H9 (cell line): ENCODE measurements around the gene PROK1. TPM values are rescaled to one million over a fixed set of nuclear protein-coding genes. Genes with fewer than 3 reads are reported as not detected.
A peak's percentile ranks its signal among the peaks of the same experiment; 100 is the strongest.

ENCODE experiments used
- DNase-seq: peaks from one replicate; pipeline ENCODE4 v3.0.0-alpha.2; 2017
- H2AFZ ChIP-seq: one replicate; pipeline ENCODE4 v1.6.1; 2013; ENCODE audit warnings: mild to moderate bottlenecking, low read length, control low read depth, moderate library complexity
- H2AK5ac ChIP-seq: 2 replicates; pipeline ENCODE4 v1.6.1; 2013; ENCODE audit warnings: low read length, control low read depth, mixed read lengths; ENCODE audit not compliant: insufficient read length
- H2BK120ac ChIP-seq: one replicate; pipeline ENCODE4 v1.6.1; 2013; ENCODE audit warnings: low read depth, mild to moderate bottlenecking, low read length, control low read depth, inconsistent platforms; ENCODE audit not compliant: poor library complexity, severe bottlenecking
- H2BK12ac ChIP-seq: 2 replicates; pipeline ENCODE4 v1.6.1; 2013; ENCODE audit warnings: low read length, control low read depth, mixed read lengths, low read depth; ENCODE audit not compliant: insufficient read length
- H2BK15ac ChIP-seq: 2 replicates; pipeline ENCODE4 v1.6.1; 2013; ENCODE audit warnings: low read depth, low read length, control low read depth
- H2BK20ac ChIP-seq: one replicate; pipeline ENCODE4 v1.6.1; 2013; ENCODE audit warnings: low read depth, mild to moderate bottlenecking, low read length, control low read depth, inconsistent platforms; ENCODE audit not compliant: poor library complexity, severe bottlenecking
- H2BK5ac ChIP-seq: 2 replicates; pipeline ENCODE4 v1.6.1; 2013; ENCODE audit warnings: low read length, control low read depth, mixed read lengths; ENCODE audit not compliant: insufficient read length
- H3K14ac ChIP-seq: 2 replicates; pipeline ENCODE4 v1.6.1; 2013; ENCODE audit warnings: low read length, control low read depth; ENCODE audit not compliant: insufficient read depth
- H3K18ac ChIP-seq: 2 replicates; pipeline ENCODE4 v1.6.1; 2013; ENCODE audit warnings: low read depth, mild to moderate bottlenecking, mixed read lengths, low read length, control low read depth; ENCODE audit not compliant: insufficient read length
- H3K23ac ChIP-seq: 2 replicates; pipeline ENCODE4 v1.6.1; 2013; ENCODE audit warnings: low read length, control low read depth, mixed read lengths, low read depth; ENCODE audit not compliant: insufficient read length
- H3K23me2 ChIP-seq: 2 replicates; pipeline ENCODE4 v1.6.1; 2013; ENCODE audit warnings: low read depth, mild to moderate bottlenecking, mixed read lengths, low read length, control low read depth; ENCODE audit not compliant: insufficient read length, poor library complexity, severe bottlenecking
- H3K27ac ChIP-seq: 2 replicates; pipeline ENCODE4 v1.5.1; 2013; ENCODE audit warnings: low read length, control low read depth, mixed read lengths, low read depth; ENCODE audit not compliant: insufficient read length
- H3K27me3 ChIP-seq: 2 replicates; pipeline ENCODE4 v1.6.1; 2013; ENCODE audit warnings: low read length, control low read depth, inconsistent platforms; ENCODE audit not compliant: insufficient read depth
- H3K4ac ChIP-seq: 2 replicates; pipeline ENCODE4 v1.6.1; 2013; ENCODE audit warnings: low read depth, mild to moderate bottlenecking, control low read depth, inconsistent platforms, low read length, moderate library complexity
- H3K4me1 ChIP-seq: 2 replicates; pipeline ENCODE4 v1.6.1; 2013; ENCODE audit warnings: low read length, control low read depth, inconsistent platforms; ENCODE audit not compliant: insufficient read depth
- H3K4me2 ChIP-seq: 2 replicates; pipeline ENCODE4 v1.6.1; 2013; ENCODE audit warnings: low read length, control low read depth, mixed read lengths; ENCODE audit not compliant: insufficient read length, insufficient read depth
- H3K56ac ChIP-seq: 2 replicates; pipeline ENCODE4 v1.6.1; 2013; ENCODE audit warnings: low read depth, mild to moderate bottlenecking, mixed read lengths, low read length, control low read depth; ENCODE audit not compliant: insufficient read length
- H3K79me1 ChIP-seq: 2 replicates; pipeline ENCODE4 v1.6.1; 2013; ENCODE audit warnings: low read depth, mild to moderate bottlenecking, moderate library complexity, low read length, control low read depth, inconsistent platforms; ENCODE audit not compliant: insufficient read depth, poor library complexity, severe bottlenecking
- H3K79me2 ChIP-seq: 2 replicates; pipeline ENCODE4 v1.6.1; 2013; ENCODE audit warnings: low read length, control low read depth, inconsistent platforms; ENCODE audit not compliant: insufficient read depth
- H3K9ac ChIP-seq: 2 replicates; pipeline ENCODE4 v1.6.1; 2013; ENCODE audit warnings: low read length, control low read depth, mixed read lengths; ENCODE audit not compliant: insufficient read length; ENCODE audit errors: extremely low read depth
- H3K9me3 ChIP-seq: one replicate; pipeline ENCODE4 v1.6.1; 2013; ENCODE audit warnings: low read depth, low read length, inconsistent platforms; ENCODE audit not compliant: control insufficient read depth
- H3T11ph ChIP-seq: one replicate; pipeline ENCODE4 v1.6.1; 2013; ENCODE audit warnings: mild to moderate bottlenecking, low read length, control low read depth, inconsistent platforms
- H4K20me1 ChIP-seq: one replicate; pipeline ENCODE4 v1.6.1; 2013; ENCODE audit not compliant: control insufficient read depth, insufficient read length, insufficient read depth
- H4K5ac ChIP-seq: 2 replicates; pipeline ENCODE4 v1.6.1; 2013; ENCODE audit warnings: low read depth, mild to moderate bottlenecking, mixed read lengths, low read length, control low read depth; ENCODE audit not compliant: insufficient read length
- H4K8ac ChIP-seq: replicated peaks from 2 replicates; pipeline ENCODE4 v1.6.1; 2013; ENCODE audit warnings: low read length, control low read depth, mixed read lengths, low read depth; ENCODE audit not compliant: insufficient read length
- H4K91ac ChIP-seq: 2 replicates; pipeline ENCODE4 v1.6.1; 2013; ENCODE audit warnings: low read depth, mild to moderate bottlenecking, moderate library complexity, mixed read lengths, low read length, control low read depth; ENCODE audit not compliant: insufficient read length
- H3K27ac Mint-ChIP-seq, 3 experiments: 2 replicates in 2 of 3; 3 replicates in 1 of 3; pipeline ENCODE4 v1.8.0; 2020 to 2021; ENCODE audit warnings: mixed read lengths in 3 of 3, mild to moderate bottlenecking in 1 of 3, moderate library complexity in 1 of 3
- H3K27me3 Mint-ChIP-seq: 2 replicates; pipeline ENCODE4 v1.8.0; 2021; ENCODE audit warnings: low read depth, mild to moderate bottlenecking, moderate library complexity, mixed read lengths
- H3K36me3 Mint-ChIP-seq, 3 experiments: 2 replicates in 2 of 3; 3 replicates in 1 of 3; pipeline ENCODE4 v1.8.0; 2020 to 2021; ENCODE audit warnings: low read depth in 3 of 3, mixed read lengths in 3 of 3; ENCODE audit not compliant: insufficient read depth in 1 of 3
- H3K4me1 Mint-ChIP-seq, 2 experiments: 2 replicates each; pipeline ENCODE4 v1.8.0; 2020; ENCODE audit warnings: mixed read lengths in 2 of 2
- H3K4me3 Mint-ChIP-seq, 2 experiments: 2 replicates in 1 of 2; 3 replicates in 1 of 2; pipeline ENCODE4 v1.8.0; 2020 to 2021; ENCODE audit warnings: mild to moderate bottlenecking in 2 of 2, mixed read lengths in 2 of 2, moderate library complexity in 1 of 2
- H3K9me3 Mint-ChIP-seq, 2 experiments: 2 replicates in 1 of 2; 3 replicates in 1 of 2; pipeline ENCODE4 v1.8.0; 2020; ENCODE audit warnings: mild to moderate bottlenecking in 2 of 2, mixed read lengths in 2 of 2, moderate library complexity in 1 of 2
- CTCF ChIP-seq: fragments of 200-600 bp; sonication (generic); conservative IDR thresholded peaks from 3 replicates; pipeline ENCODE4 v1.8.0; 2021; ENCODE audit warnings: antibody characterized with exemption, mild to moderate bottlenecking
- total RNA-seq: library from RNA; stranded (reverse); gene quantifications from 2 replicates; pipeline ENCODE4 v1.2.1, GENCODE V29; 2021

The PROK1 gene
- total RNA-seq, 1 experiment from 2014 or later = not detected

GRCh38 chr1:110441888-110442287, 9.1 kb upstream of the PROK1 start:
- H3K23ac ChIP-seq = no peak overlapping the region
- peak overlapping the region in 1 of 3 experiments; percentile 61; a peak in 1 of 7 replicates for H3K27ac Mint-ChIP-seq
- H3K9ac ChIP-seq = no peak overlapping the region
- no peaks in the 10 kb centered on the region for H3K23me2 ChIP-seq
- no peak overlapping the region for H2BK15ac ChIP-seq
- no peaks in the 10 kb centered on the region for H3K36me3 Mint-ChIP-seq
- no peak overlapping the region for H3K56ac ChIP-seq
- H3K4me3 Mint-ChIP-seq = no peak overlapping the region
- H3K9me3 ChIP-seq = no peaks in the 10 kb centered on the region
- H3K4me1 ChIP-seq = no peaks in the 10 kb centered on the region
- H2AFZ ChIP-seq = no peak overlapping the region
- no peaks in the 10 kb centered on the region for H3K9me3 Mint-ChIP-seq
- no peak overlapping the region for H2BK5ac ChIP-seq
- H3K18ac ChIP-seq = no peak overlapping the region
- no peak overlapping the region for H4K91ac ChIP-seq
- no peak for TF ChIP-seq CTCF
- H3T11ph ChIP-seq = no peak overlapping the region
- no peaks in the 10 kb centered on the region for H3K27me3 ChIP-seq
- DNase-seq = no peak
- H3K14ac ChIP-seq = no peak overlapping the region
- H4K5ac ChIP-seq = no peak overlapping the region
- no peak overlapping the region for H2BK12ac ChIP-seq
- H3K79me2 ChIP-seq = no peaks in the 10 kb centered on the region
- no peak overlapping the region for H2BK120ac ChIP-seq
- H4K20me1 ChIP-seq = no peaks in the 10 kb centered on the region
- no peak overlapping the region for H2AK5ac ChIP-seq
- H2BK20ac ChIP-seq = no peak overlapping the region
- H3K79me1 ChIP-seq = no peaks in the 10 kb centered on the region
- H4K8ac ChIP-seq = no peak overlapping the region
- H3K27me3 Mint-ChIP-seq = no peaks in the 10 kb centered on the region
- H3K27ac ChIP-seq = no peak overlapping the region
- H3K4ac ChIP-seq = no peak overlapping the region
- peaks cover 2 to 5% of the 10 kb centered on the region in 2 experiments; a peak in 2 of 4 replicates for H3K4me1 Mint-ChIP-seq
- no peak overlapping the region for H3K4me2 ChIP-seq
